ENCODE measurements around the gene KCND1.

GRCh38 chrX:48927123-48927522 lies 44.5 kb downstream of the KCND1 start:
- TF ChIP-seq CTCF (IDR thresholded peaks at IDR 0.05) (no peak), ZFX (IDR thresholded peaks at IDR 0.05; ENCODE audit: borderline replicate concordance) (no peak)

All from 22Rv1 (cell line).